HG02884 (cell line): ENCODE measurements around the gene MRPL20.
"Not testable (repeated sequence)": the region's sequence is repeated elsewhere in the genome, so short reads cannot be mapped to it uniquely, and the experiment has no call there.

Experiments
- ATAC-seq: cut with Tn5 transposase; IDR thresholded peaks from one replicate; pipeline ENCODE4 v1.9.1; 2021; ENCODE audit warnings: mild to moderate bottlenecking, moderate library complexity; ENCODE audit not compliant: unreplicated experiment

MRPL20 gene

GRCh38 chr1:1411626-1412025, 4.5 kb upstream of the MRPL20 start:
- no peak for ATAC-seq

- ATAC-seq = not testable (repeated sequence)
Measured at GRCh38 chr1:1410238-1410637, 3.1 kb upstream of the MRPL20 start.

- ATAC-seq = peak; percentile 28
Measured at GRCh38 chr1:1407636-1408318, 684 bp upstream of the MRPL20 start.

- no peak for ATAC-seq
Measured at GRCh38 chr1:1406101-1406820, 832 bp downstream of the MRPL20 start.

- ATAC-seq = no peak
Measured at GRCh38 chr1:1403653-1404052, 3.4 kb downstream of the MRPL20 start.

- ATAC-seq = not testable (repeated sequence)
Measured at GRCh38 chr1:1402901-1403392, 4.1 kb downstream of the MRPL20 start.

- no peak for ATAC-seq
Measured at GRCh38 chr1:1402072-1402900, 4.8 kb downstream of the MRPL20 start.

- ATAC-seq = no peak
Measured at GRCh38 chr1:1401457-1402010, 5.6 kb downstream of the MRPL20 start.

GRCh38 chr1:1400576-1401456, 6.3 kb downstream of the MRPL20 start:
- no peak for ATAC-seq

- no peak for ATAC-seq
Measured at GRCh38 chr1:1399872-1400575, 7.1 kb downstream of the MRPL20 start.

GRCh38 chr1:1399187-1399871, 7.8 kb downstream of the MRPL20 start, which contains the start of gene CCNL2:
TSS of gene CCNL2 (minus strand) at chr1:1399335. CDS start at chr1:1399306, 29 bp downstream.
- ATAC-seq = peak; percentile 93

- peak; percentile 19 for ATAC-seq
Measured at GRCh38 chr1:1398677-1399186, 8.4 kb downstream of the MRPL20 start.

- ATAC-seq = no peak
Measured at GRCh38 chr1:1397839-1398523, 9.1 kb downstream of the MRPL20 start.

GRCh38 chr1:1395166-1395565, 11.9 kb downstream of the MRPL20 start:
- no peak for ATAC-seq

GRCh38 chr1:1394116-1394515, 13.0 kb downstream of the MRPL20 start:
- no peak for ATAC-seq

GRCh38 chr1:1393428-1393827, 13.7 kb downstream of the MRPL20 start:
- ATAC-seq = no peak

- no peak for ATAC-seq
Measured at GRCh38 chr1:1393014-1393413, 14.1 kb downstream of the MRPL20 start.

GRCh38 chr1:1391225-1391624, 15.9 kb downstream of the MRPL20 start:
- ATAC-seq = no peak
